22Rv1 (cell line): Measurements from ENCODE around the gene PSMF1.
"Not testable (repeated sequence)": the region's sequence is repeated elsewhere in the genome, so short reads cannot be mapped to it uniquely, and the experiment has no call there.

Source experiments
- H3K27ac ChIP-seq: fragments of 450-650 bp; 2 replicates; pipeline ENCODE4 v1.5.1; 2017
- ZFX ChIP-seq: fragments of 450-650 bp; IDR thresholded peaks from 2 replicates; pipeline ENCODE4 v1.6.1; 2017; ENCODE audit warnings: antibody characterized with exemption, borderline replicate concordance
- TF ChIP-seq, protein P1 (sequence below): fragments of 450-650 bp; IDR thresholded peaks from 2 replicates; pipeline ENCODE4 v1.5.1; 2017; ENCODE audit warnings: mild to moderate bottlenecking

PSMF1 gene

DNA sequence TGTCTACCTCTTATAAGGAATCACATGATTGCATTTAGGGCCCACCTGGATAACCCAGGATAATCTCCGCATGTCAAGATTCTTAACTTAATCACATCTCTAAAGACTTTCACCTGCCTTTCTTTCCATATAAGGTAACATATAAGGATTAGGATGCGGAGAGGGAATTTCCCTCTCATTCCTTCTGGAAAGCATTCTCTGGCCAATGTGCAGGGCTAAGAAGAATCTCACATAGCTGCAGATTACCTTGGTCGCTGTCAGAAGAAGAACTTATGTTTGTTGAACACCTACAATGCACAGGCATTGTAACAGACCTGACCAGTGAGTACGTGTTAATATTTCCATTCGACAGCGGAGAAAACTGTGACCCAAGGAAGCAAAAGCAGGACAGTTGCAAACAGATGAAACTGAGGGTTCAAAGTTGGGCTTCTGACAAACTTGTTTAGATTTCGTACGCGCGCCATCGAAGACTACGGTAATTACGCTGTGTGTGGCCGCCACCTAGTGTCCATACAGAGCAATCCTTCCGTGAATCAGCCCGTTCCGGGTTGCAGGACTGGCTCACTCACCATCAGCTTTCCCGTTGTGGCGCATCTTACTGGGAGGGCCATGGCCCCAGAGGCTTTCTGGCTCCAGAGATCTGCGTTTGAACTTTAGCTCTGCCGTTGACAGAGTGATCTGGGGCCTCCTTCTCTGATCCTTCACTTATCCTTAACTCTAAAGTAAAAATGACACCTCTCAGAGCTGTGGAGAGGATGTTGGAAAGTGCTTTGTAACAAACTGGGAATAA, 94.4 kb downstream of the PSMF1 start:
- H3K27ac ChIP-seq: no peak overlapping the region
- TF ChIP-seq, protein P1, sequence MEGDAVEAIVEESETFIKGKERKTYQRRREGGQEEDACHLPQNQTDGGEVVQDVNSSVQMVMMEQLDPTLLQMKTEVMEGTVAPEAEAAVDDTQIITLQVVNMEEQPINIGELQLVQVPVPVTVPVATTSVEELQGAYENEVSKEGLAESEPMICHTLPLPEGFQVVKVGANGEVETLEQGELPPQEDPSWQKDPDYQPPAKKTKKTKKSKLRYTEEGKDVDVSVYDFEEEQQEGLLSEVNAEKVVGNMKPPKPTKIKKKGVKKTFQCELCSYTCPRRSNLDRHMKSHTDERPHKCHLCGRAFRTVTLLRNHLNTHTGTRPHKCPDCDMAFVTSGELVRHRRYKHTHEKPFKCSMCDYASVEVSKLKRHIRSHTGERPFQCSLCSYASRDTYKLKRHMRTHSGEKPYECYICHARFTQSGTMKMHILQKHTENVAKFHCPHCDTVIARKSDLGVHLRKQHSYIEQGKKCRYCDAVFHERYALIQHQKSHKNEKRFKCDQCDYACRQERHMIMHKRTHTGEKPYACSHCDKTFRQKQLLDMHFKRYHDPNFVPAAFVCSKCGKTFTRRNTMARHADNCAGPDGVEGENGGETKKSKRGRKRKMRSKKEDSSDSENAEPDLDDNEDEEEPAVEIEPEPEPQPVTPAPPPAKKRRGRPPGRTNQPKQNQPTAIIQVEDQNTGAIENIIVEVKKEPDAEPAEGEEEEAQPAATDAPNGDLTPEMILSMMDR: peak; percentile 92
- TF ChIP-seq ZFX: no peak

DNA sequence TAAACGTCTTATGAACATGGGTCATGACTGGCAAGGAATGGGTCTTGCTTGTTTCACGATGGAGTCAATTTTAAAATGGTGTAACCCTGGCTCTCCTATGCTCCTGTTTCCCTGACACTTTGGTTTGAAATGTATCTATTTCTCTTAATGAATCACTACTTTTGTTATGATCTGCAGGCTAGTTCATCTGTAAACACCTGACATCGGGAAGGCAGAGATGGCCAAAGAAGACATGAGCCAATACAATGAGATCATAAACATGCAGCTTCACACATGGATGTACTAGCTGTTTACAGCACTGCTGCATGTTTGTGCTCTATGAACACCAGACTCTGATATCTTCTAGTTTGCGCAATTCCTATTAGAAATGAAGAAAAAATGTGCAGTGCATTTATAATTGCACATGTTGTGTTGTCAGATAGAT, 96.4 kb downstream of the PSMF1 start:
- TF ChIP-seq, protein P1: no peak
- no peak for TF ChIP-seq ZFX
- H3K27ac ChIP-seq: no peak overlapping the region

DNA sequence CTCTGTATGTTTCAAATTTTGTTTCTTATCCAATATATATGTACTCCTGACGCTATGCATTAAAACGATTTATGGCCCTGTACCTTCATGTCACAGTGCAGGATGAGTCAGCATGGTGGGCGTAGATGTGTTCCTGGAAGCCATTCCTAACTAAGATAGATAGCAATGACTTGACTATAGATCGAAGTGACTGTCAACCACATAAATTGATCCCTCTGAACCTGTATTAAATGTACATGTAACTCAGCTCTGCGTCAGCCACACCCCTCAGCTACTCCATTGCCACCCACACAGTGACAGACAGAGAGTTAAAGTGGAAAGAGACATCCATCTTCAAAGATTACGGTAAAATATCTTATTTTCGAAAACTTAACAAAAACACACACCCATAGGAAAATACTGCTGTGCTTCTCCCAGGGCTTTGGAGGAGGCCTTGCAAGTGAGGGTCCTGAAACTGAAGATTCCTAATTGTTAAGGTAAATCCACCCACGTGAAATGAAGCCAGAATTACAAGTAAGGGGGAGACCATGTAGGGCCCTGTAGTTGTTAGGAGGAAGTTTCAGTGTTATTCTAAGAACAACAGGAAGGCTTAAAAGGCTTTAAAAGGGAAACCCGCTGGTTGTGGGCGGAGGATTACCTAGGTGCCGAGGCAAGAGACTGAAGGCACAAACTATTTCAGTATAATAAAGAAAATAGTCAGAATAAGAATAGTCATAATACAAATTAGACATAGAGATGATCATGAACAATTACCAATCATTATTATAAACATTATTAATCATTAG, 97.2 kb downstream of the PSMF1 start:
- TF ChIP-seq ZFX: no peak
- TF ChIP-seq, protein P1: no peak

DNA sequence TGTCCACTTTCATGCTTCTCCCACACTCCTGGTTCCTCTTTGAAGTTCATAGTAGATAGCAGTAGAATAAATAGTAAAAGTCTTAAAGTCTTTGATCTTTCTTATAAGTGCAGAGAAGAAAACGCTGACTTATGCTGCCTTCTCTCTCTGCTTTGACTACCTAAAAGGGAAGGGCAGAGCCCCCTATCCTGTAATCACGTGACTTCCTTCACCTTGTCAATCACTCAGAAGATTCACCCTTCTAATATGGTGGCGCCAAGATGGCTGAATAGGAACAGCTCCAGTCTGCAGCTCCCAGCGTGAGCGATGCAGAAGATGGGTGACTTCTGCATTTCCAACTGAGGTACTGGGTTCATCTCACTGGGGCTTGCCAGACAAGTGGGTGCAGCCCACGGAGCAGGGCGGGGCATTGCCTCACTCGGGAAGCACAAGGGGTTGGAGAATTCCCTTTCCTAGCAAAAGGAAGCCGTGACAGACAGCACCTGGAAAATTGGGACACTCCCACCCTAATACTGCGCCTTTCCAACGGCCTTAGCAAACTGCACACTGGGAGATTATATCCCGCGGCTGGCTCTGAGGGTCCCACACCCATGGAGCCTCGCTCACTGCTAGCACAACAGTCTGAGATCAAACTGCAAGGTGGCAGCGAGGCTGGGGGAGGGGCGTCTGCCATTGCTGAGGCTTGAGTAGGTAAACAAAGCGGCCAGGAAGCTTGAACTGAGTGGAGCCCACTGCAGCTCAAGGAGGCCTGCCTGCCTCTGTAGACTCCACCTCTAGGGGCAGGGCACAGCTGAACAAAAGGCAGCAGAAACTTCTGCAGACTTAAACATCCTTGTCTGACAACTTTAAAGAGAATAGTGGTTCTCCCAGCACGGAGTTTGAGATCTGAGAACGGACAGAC, 98.4 kb downstream of the PSMF1 start:
- H3K27ac ChIP-seq: not testable (repeated sequence)

More for the DNA sequence above, 97.2 kb downstream of the PSMF1 start:
- no peak overlapping the region for H3K27ac ChIP-seq
